H1 (cell line): ENCODE results near the gene PPARGC1A.

ENCODE experiments used
- BCL11A ChIP-seq, 2 experiments: IDR thresholded peaks; one replicate each; pipeline ENCODE4 v1.6.1; 2011; ENCODE audit warnings: low read depth in 2 of 2, low read length in 2 of 2, mild to moderate bottlenecking in 2 of 2
- CTCF ChIP-seq, 3 experiments: IDR thresholded peaks; 1 replicate in 2 of 3; 2 replicates in 1 of 3; pipeline versions ENCODE4 v1.5.1 to v1.6.1; 2011; ENCODE audit warnings: low read length in 3 of 3, mild to moderate bottlenecking in 3 of 3, inconsistent platforms in 2 of 3, low read depth in 1 of 3, moderate library complexity in 1 of 3; ENCODE audit not compliant: insufficient read depth in 1 of 3; ENCODE audit errors: control extremely low read depth in 1 of 3
- EGR1 ChIP-seq: IDR thresholded peaks from 2 replicates; pipeline ENCODE4 v1.6.1; 2011; ENCODE audit warnings: low read depth, low read length, borderline replicate concordance
- EP300 ChIP-seq, 2 experiments: IDR thresholded peaks; 1 replicate in 1 of 2; 2 replicates in 1 of 2; pipeline ENCODE4 v1.6.1; 2011 to 2012; ENCODE audit warnings: low read depth in 2 of 2, low read length in 2 of 2, mild to moderate bottlenecking in 2 of 2, borderline replicate concordance in 1 of 2, inconsistent platforms in 1 of 2, moderate library complexity in 1 of 2
- JUN ChIP-seq: IDR thresholded peaks from 2 replicates; pipeline ENCODE4 v1.6.1; 2011; ENCODE audit warnings: low read depth, mild to moderate bottlenecking, improper control_type of control experiment, low read length
- NANOG ChIP-seq: IDR thresholded peaks from 2 replicates; pipeline ENCODE4 v1.6.1; 2011; ENCODE audit warnings: low read length, low read depth, mild to moderate bottlenecking, inconsistent platforms; ENCODE audit not compliant: insufficient read depth, poor library complexity, severe bottlenecking
- POLR2AphosphoS5 ChIP-seq: IDR thresholded peaks from 2 replicates; pipeline ENCODE4 v1.6.1; 2011; ENCODE audit warnings: low read depth, low read length
- RAD21 ChIP-seq, 2 experiments: IDR thresholded peaks in 1 of 2; conservative IDR thresholded peaks in 1 of 2; 2 replicates each; pipeline ENCODE4 v1.6.1; 2011; ENCODE audit warnings: low read depth in 2 of 2, low read length in 2 of 2, improper control_type of control experiment in 1 of 2, inconsistent platforms in 1 of 2, mild to moderate bottlenecking in 1 of 2, moderate library complexity in 1 of 2
- SRF ChIP-seq: IDR thresholded peaks from 2 replicates; pipeline ENCODE4 v1.6.1; 2011; ENCODE audit warnings: mild to moderate bottlenecking, low read depth, low read length, moderate library complexity
- SUZ12 ChIP-seq: fragments of 200-600 bp; sonication (generic); IDR thresholded peaks from 2 replicates; pipeline ENCODE4 v1.6.1; 2012; ENCODE audit warnings: mild to moderate bottlenecking, inconsistent platforms, low read length, moderate library complexity, mixed read lengths
- TAF1 ChIP-seq: IDR thresholded peaks from 2 replicates; pipeline ENCODE4 v1.6.1; 2011; ENCODE audit warnings: mild to moderate bottlenecking, low read depth, low read length
- TEAD4 ChIP-seq: IDR thresholded peaks from 2 replicates; pipeline ENCODE4 v1.6.1; 2012; ENCODE audit warnings: low read depth, low read length, inconsistent platforms, mixed read lengths
- USF2 ChIP-seq: IDR thresholded peaks from 2 replicates; pipeline ENCODE4 v1.6.1; 2011; ENCODE audit warnings: low read length, improper control_type of control experiment

GRCh38 chr4:23750125-23750524 is 139.7 kb downstream of the PPARGC1A start:
- TF ChIP-seq RAD21 (IDR thresholded peaks at IDR 0.05 in 1 of 2, conservative IDR thresholded peaks at IDR 0.05 in 1 of 2; ENCODE audit: low read depth in 2 of 2, low read length in 2 of 2) (no peak), BCL11A (IDR thresholded peaks at IDR 0.05; ENCODE audit: low read depth in 2 of 2, low read length in 2 of 2) (no peak), USF2 (no peak), CTCF (IDR thresholded peaks at IDR 0.05; ENCODE audit: control extremely low read depth in 1 of 3, insufficient read depth in 1 of 3, low read depth in 1 of 3, low read length in 3 of 3) (no peak), SRF (no peak), EGR1 (no peak), TEAD4 (no peak), TAF1 (no peak), SUZ12 (no peak), NANOG (no peak), JUN (no peak), POLR2AphosphoS5 (no peak), EP300 (IDR thresholded peaks at IDR 0.05; ENCODE audit: borderline replicate concordance in 1 of 2, low read depth in 2 of 2, low read length in 2 of 2) (no peak)
